GM11168 (cell line): Measurements from ENCODE around the gene ZDHHC5.

Experiments
- in situ Hi-C: fragments of 300-500 bp; cut with MboI; formaldehyde crosslinking; loops from one replicate; pipeline ENCODE4 v1.12.0; 2022; ENCODE audit warnings: low sequenced_read_pairs; ENCODE audit not compliant: unreplicated experiment

ZDHHC5 gene

GRCh38 chr11:57667736-57668433, at the start of gene ZDHHC5:
TSS of gene ZDHHC5 (plus strand) at chr11:57668114. CDS start at chr11:57673091, 4,977 bp downstream.
- in situ Hi-C loops = no loop called here

GRCh38 chr11:57618438-57618837, 49.5 kb upstream of the ZDHHC5 start:
- in situ Hi-C loops = no loop called here

GRCh38 chr11:57619331-57619730, 48.6 kb upstream of the ZDHHC5 start:
- in situ Hi-C loops = no loop called here

- in situ Hi-C loops = no loop called here
Measured at GRCh38 chr11:57620467-57620866, 47.4 kb upstream of the ZDHHC5 start.

GRCh38 chr11:57622263-57622662, 45.7 kb upstream of the ZDHHC5 start:
- in situ Hi-C loops = no loop called here

- in situ Hi-C loops = no loop called here
Measured at GRCh38 chr11:57624864-57625263, 43.0 kb upstream of the ZDHHC5 start.

GRCh38 chr11:57626895-57627294, 41.0 kb upstream of the ZDHHC5 start:
- in situ Hi-C loops = no loop called here

- in situ Hi-C loops = no loop called here
Measured at GRCh38 chr11:57630171-57630570, 37.7 kb upstream of the ZDHHC5 start.

GRCh38 chr11:57632116-57632515, 35.8 kb upstream of the ZDHHC5 start:
- in situ Hi-C loops = no loop called here

GRCh38 chr11:57633394-57634070, 34.4 kb upstream of the ZDHHC5 start:
- in situ Hi-C loops = no loop called here

- in situ Hi-C loops = no loop called here
Measured at GRCh38 chr11:57634311-57634710, 33.6 kb upstream of the ZDHHC5 start.

- in situ Hi-C loops = loop anchor here (5.0 kb wide), 1 partner anchor 58 kb away; no protein-coding TSS in a partner anchor
Measured at GRCh38 chr11:57635246-57635645, 32.7 kb upstream of the ZDHHC5 start.

GRCh38 chr11:57637626-57638004, 30.3 kb upstream of the ZDHHC5 start:
- in situ Hi-C loops = loop anchor here (5.0 kb wide), 1 partner anchor 60 kb away; no protein-coding TSS in a partner anchor

GRCh38 chr11:57638005-57638781, 29.7 kb upstream of the ZDHHC5 start:
- in situ Hi-C loops = loop anchor here (5.0 kb wide), 1 partner anchor 61 kb away; no protein-coding TSS in a partner anchor

GRCh38 chr11:57638811-57639320, 29.0 kb upstream of the ZDHHC5 start:
- in situ Hi-C loops = loop anchor here (5.0 kb wide), 1 partner anchor 62 kb away; no protein-coding TSS in a partner anchor

GRCh38 chr11:57639321-57640067, 28.4 kb upstream of the ZDHHC5 start:
- in situ Hi-C loops = loop anchor here (5.0 kb wide), 1 partner anchor 62 kb away; no protein-coding TSS in a partner anchor

- in situ Hi-C loops = no loop called here
Measured at GRCh38 chr11:57640068-57640800, 27.7 kb upstream of the ZDHHC5 start.

- in situ Hi-C loops = no loop called here
Measured at GRCh38 chr11:57641011-57641807, 26.7 kb upstream of the ZDHHC5 start.
